HTR-8/SVneo (cell line): Measurements from ENCODE around the gene SIRPD.
"Not testable (repeated sequence)": the region's sequence is repeated elsewhere in the genome, so short reads cannot be mapped to it uniquely, and the experiment has no call there.

Experiments used
- DNase-seq: peaks from one replicate; pipeline ENCODE4 v3.0.0; 2011; ENCODE audit warnings: low spot score, mixed read lengths; ENCODE audit not compliant: insufficient read length
- FAIRE-seq: peaks from 2 replicates; lab custom pipeline; 2011; peaks lifted over from hg19 to GRCh38; lab: Jason Lieb, UNC

The SIRPD gene

GRCh38 chr20:1499528-1500420 lies 57.7 kb downstream of the SIRPD start:
- DNase-seq (no peak), FAIRE-seq (no peak)

- DNase-seq, FAIRE-seq: not testable (repeated sequence)
These were observed 60.1 kb downstream of the SIRPD start for GRCh38 chr20:1497371-1497770.

GRCh38 chr20:1496930-1497329 lies 60.6 kb downstream of the SIRPD start:
- FAIRE-seq, result no peak
- no peak for DNase-seq

GRCh38 chr20:1494436-1494835 lies 63.1 kb downstream of the SIRPD start:
- DNase-seq (no peak), FAIRE-seq (no peak)

GRCh38 chr20:1493536-1493935 lies 64.0 kb downstream of the SIRPD start:
- DNase-seq, result no peak
- no peak for FAIRE-seq

GRCh38 chr20:1491860-1492642 lies 65.5 kb downstream of the SIRPD start:
- no peak for FAIRE-seq
- DNase-seq, result no peak

- DNase-seq (no peak), FAIRE-seq (no peak)
These were observed 66.1 kb downstream of the SIRPD start, which contains the start of gene SIRPB2 for GRCh38 chr20:1491281-1491840. TSS of gene SIRPB2 (minus strand) at chr20:1491420. CDS start at chr20:1491359, 61 bp downstream.

- FAIRE-seq (no peak), DNase-seq (no peak)
These were observed 66.8 kb downstream of the SIRPD start for GRCh38 chr20:1490643-1491195.

GRCh38 chr20:1489764-1490436 lies 67.6 kb downstream of the SIRPD start:
- DNase-seq, result no peak
- FAIRE-seq, result no peak

GRCh38 chr20:1489325-1489724 lies 68.2 kb downstream of the SIRPD start:
- FAIRE-seq, result no peak

GRCh38 chr20:1486566-1486965 lies 70.9 kb downstream of the SIRPD start:
- DNase-seq (no peak), FAIRE-seq (no peak)

More at GRCh38 chr20:1489325-1489724, 68.2 kb downstream of the SIRPD start:
- DNase-seq, result no peak

GRCh38 chr20:1484438-1485116 lies 72.9 kb downstream of the SIRPD start:
- DNase-seq (no peak), FAIRE-seq (no peak)
